Smooth muscle cell (in vitro differentiated cells): ENCODE measurements around the gene GALNT18. TPM values are rescaled to one million over a fixed set of nuclear protein-coding genes. Genes with fewer than 3 reads are reported as not detected.

ENCODE experiments used
- DNase-seq: peaks from one replicate; lab custom pipeline; 2025; ENCODE audit not compliant: unreplicated experiment; lab: John Stamatoyannopoulos, UW
- H2AFZ ChIP-seq: fragments of 200-600 bp; sonication (generic); 2 replicates; pipeline ENCODE4 v1.6.0; 2016; ENCODE audit warnings: antibody characterized with exemption, low read depth, mild to moderate bottlenecking
- H3F3A ChIP-seq: fragments of 200-600 bp; sonication (generic); 2 replicates; pipeline ENCODE4 v1.6.0; 2017; ENCODE audit warnings: antibody characterized with exemption, low read depth
- H3K27ac ChIP-seq: fragments of 200-600 bp; sonication (generic); 2 replicates; pipeline ENCODE4 v1.5.1; 2016; ENCODE audit warnings: low read depth, mild to moderate bottlenecking
- H3K27me3 ChIP-seq: fragments of 200-600 bp; sonication (generic); 2 replicates; pipeline ENCODE4 v1.6.1; 2016; ENCODE audit warnings: low read depth, mild to moderate bottlenecking
- H3K36me3 ChIP-seq: fragments of 200-600 bp; sonication (generic); 2 replicates; pipeline ENCODE4 v1.5.1; 2016; ENCODE audit warnings: low read depth
- H3K4me1 ChIP-seq: fragments of 200-600 bp; sonication (generic); 2 replicates; pipeline ENCODE4 v1.5.1; 2016; ENCODE audit warnings: low read depth
- H3K4me2 ChIP-seq: fragments of 200-600 bp; sonication (generic); 2 replicates; pipeline ENCODE4 v1.6.0; 2016; ENCODE audit warnings: mild to moderate bottlenecking
- H3K4me3 ChIP-seq: fragments of 200-600 bp; sonication (generic); 2 replicates; pipeline ENCODE4 v1.5.1; 2016; ENCODE audit warnings: mild to moderate bottlenecking
- H3K79me2 ChIP-seq: fragments of 200-600 bp; sonication (generic); 2 replicates; pipeline ENCODE4 v1.6.0; 2016; ENCODE audit warnings: low read depth, mild to moderate bottlenecking
- H3K9ac ChIP-seq: fragments of 200-600 bp; sonication (generic); 2 replicates; pipeline ENCODE4 v1.6.0; 2016; ENCODE audit warnings: low read depth
- H3K9me3 ChIP-seq: fragments of 200-600 bp; sonication (generic); replicated peaks from 2 replicates; pipeline ENCODE4 v1.5.1; 2016; ENCODE audit warnings: low read depth
- H4K20me1 ChIP-seq: fragments of 200-600 bp; sonication (generic); 2 replicates; pipeline ENCODE4 v1.6.0; 2016; ENCODE audit warnings: low read depth
- CTCF ChIP-seq: fragments of 200-600 bp; sonication (generic); IDR thresholded peaks from 2 replicates; pipeline ENCODE4 v1.5.1; 2017; ENCODE audit warnings: borderline replicate concordance, mild to moderate bottlenecking, antibody characterized with exemption; ENCODE audit not compliant: insufficient read depth, poor library complexity, severe bottlenecking
- WGBS: methylation state at CpG from one replicate; pipeline ENCODE4 v1.1.7; 2016; ENCODE audit warnings: low lambda C conversion rate; 5-methylcytosine and 5-hydroxymethylcytosine counted together
- polyA plus RNA-seq: library from polyadenylated mRNA; unstranded; fragments of >200 nt; fragmentation: Nextera tagmentation; extraction: Ambion mirVana; gene quantifications from 2 replicates; pipeline ENCODE4 v1.2.1, GENCODE V29; 2016
- total RNA-seq: library from RNA; depleted of rRNA; stranded (reverse); fragments of >200 nt; gene quantifications from 2 replicates; pipeline ENCODE4 v1.2.3, GENCODE V29; 2014

GALNT18 gene
- total and polyA plus RNA-seq, 2 experiments from 2014 or later = 11.5 to 16.3 TPM

GRCh38 chr11:11427542-11427941 lies 194.3 kb downstream of the GALNT18 start:
- no peak overlapping the region for H3K4me2 ChIP-seq
- no peak for TF ChIP-seq CTCF
- no peak for DNase-seq
- H4K20me1 ChIP-seq = no peaks in the 10 kb centered on the region
- H3K4me1 ChIP-seq = no peaks in the 10 kb centered on the region
- no peaks in the 10 kb centered on the region for H3F3A ChIP-seq
- no peaks in the 10 kb centered on the region for H3K27me3 ChIP-seq
- no peaks in the 10 kb centered on the region for H3K36me3 ChIP-seq
- WGBS = 89% methylated on average over 5 of the region's 5 CpGs
- H3K4me3 ChIP-seq = no peak overlapping the region
- no peaks in the 10 kb centered on the region for H3K79me2 ChIP-seq
- H3K9ac ChIP-seq = no peak overlapping the region
- H3K9me3 ChIP-seq = no peaks in the 10 kb centered on the region
- H3K27ac ChIP-seq = no peak overlapping the region
- H2AFZ ChIP-seq = no peak overlapping the region

- H3K9me3 ChIP-seq = no peaks in the 10 kb centered on the region
- DNase-seq = no peak
- TF ChIP-seq CTCF = no peak
- peak overlapping the region; percentile 24 for H3K4me2 ChIP-seq
- no peaks in the 10 kb centered on the region for H4K20me1 ChIP-seq
- H3K4me3 ChIP-seq = no peak overlapping the region
- 49% methylated on average over 9 of the region's 9 CpGs for WGBS
- no peak overlapping the region for H3K27ac ChIP-seq
- H3K36me3 ChIP-seq = no peaks in the 10 kb centered on the region
- H3K79me2 ChIP-seq = no peaks in the 10 kb centered on the region
- H2AFZ ChIP-seq = no peak overlapping the region
- no peaks in the 10 kb centered on the region for H3K27me3 ChIP-seq
- no peaks in the 10 kb centered on the region for H3F3A ChIP-seq
- H3K4me1 ChIP-seq = no peaks in the 10 kb centered on the region
- H3K9ac ChIP-seq = no peak overlapping the region
Measured at GRCh38 chr11:11427140-11427539, 194.7 kb downstream of the GALNT18 start.

GRCh38 chr11:11426226-11426952 lies 195.4 kb downstream of the GALNT18 start:
- Histone ChIP-seq H3K9me3 (no peaks in the 10 kb centered on the region), H3K9ac (no peak overlapping the region), H3K27me3 (no peaks in the 10 kb centered on the region), H4K20me1 (no peaks in the 10 kb centered on the region), H3K36me3 (no peaks in the 10 kb centered on the region), H3K4me2 (peak overlapping the region; percentile 24), H3K79me2 (no peaks in the 10 kb centered on the region), H3K4me1 (peaks cover under 1% of the 10 kb centered on the region), H2AFZ (no peak overlapping the region), H3K4me3 (no peak overlapping the region), H3F3A (no peaks in the 10 kb centered on the region), H3K27ac (peak overlapping the region; percentile 25)
- TF ChIP-seq CTCF = no peak
- WGBS = 70% methylated on average over 4 of the region's 4 CpGs
- DNase-seq = no peak

GRCh38 chr11:11425806-11426205 lies 196.0 kb downstream of the GALNT18 start:
- H4K20me1 ChIP-seq = no peaks in the 10 kb centered on the region
- no peak overlapping the region for H2AFZ ChIP-seq
- H3K27me3 ChIP-seq = no peaks in the 10 kb centered on the region
- no peaks in the 10 kb centered on the region for H3K79me2 ChIP-seq
- no peaks in the 10 kb centered on the region for H3K9me3 ChIP-seq
- H3K4me2 ChIP-seq = no peak overlapping the region
- peaks cover 2% of the 10 kb centered on the region for H3K4me1 ChIP-seq
- 76% methylated on average over 5 of the region's 5 CpGs for WGBS
- no peaks in the 10 kb centered on the region for H3F3A ChIP-seq
- DNase-seq = no peak
- H3K27ac ChIP-seq = no peak overlapping the region
- no peak overlapping the region for H3K9ac ChIP-seq
- no peak for TF ChIP-seq CTCF
- no peak overlapping the region for H3K4me3 ChIP-seq
- H3K36me3 ChIP-seq = no peaks in the 10 kb centered on the region
